ENCODE results near the gene KCNN2. TPM values are rescaled to one million over a fixed set of nuclear protein-coding genes. Genes with fewer than 3 reads are reported as not detected.
"Not testable (repeated sequence)": the region's sequence is repeated elsewhere in the genome, so short reads cannot be mapped to it uniquely, and the experiment has no call there.

Gene KCNN2
- total and polyA plus RNA-seq, 5 donors from 2014 or later = not detected

DNA sequence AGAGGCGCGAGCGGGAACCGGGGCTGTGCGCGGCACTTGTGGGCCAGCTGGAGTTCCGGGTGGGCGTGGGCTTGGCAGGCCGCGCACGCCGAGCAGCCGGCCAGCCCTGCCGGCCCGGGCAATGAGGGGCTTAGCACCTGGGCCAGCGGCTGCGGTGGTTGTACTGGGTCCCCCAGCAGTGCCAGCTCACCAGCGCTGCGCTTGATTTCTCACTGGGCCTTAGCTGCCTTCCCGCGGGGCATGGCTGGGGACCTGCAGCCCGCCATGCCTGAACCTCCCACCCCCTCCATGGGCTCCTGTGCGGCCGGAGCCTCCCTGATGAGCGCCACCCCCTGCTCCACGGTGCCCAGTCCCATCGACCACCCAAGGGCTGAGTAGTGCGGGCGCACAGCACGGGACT, 70.8 kb downstream of the KCNN2 start:
- not testable (repeated sequence) for H3K4me3 Mint-ChIP-seq, H3K27me3 Mint-ChIP-seq

DNA sequence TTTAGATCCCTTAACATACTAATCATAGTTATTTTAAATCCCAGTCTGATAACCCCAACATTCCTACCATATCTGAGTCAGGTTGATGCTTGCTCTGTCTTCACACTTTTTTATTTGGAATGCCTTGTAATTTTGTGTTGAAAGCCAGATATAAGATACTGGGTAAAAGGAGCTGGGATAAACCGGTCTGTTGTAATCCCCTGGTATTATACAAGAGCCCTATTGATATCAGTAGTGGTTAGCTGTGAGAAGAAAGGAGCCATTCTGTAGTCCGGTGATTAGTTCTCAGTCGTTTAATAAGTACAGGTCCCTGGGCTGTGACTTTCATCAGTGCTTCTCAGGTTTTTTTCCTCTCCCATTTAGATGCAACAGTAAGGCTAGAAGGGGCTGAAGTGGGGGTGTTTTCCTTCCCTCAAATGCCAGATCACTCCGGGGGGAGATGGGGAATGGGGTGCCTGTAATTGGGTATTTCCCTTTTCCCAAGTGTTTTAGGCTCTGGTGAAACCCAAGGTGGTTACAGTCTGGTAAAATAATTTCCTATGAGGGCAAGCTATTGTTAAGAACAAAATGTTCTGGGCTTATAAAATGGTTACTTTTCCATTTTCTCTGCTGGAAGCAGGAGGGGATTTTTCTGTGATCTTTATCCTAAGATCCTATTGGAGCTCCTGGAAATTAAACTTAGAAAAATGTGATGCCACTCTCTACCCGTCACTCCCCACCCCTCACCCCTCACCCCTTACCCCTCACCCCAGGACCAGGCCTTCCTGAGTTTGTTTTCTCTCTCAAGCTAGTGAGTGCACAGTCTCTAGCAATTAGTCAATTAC, 72.7 kb downstream of the KCNN2 start:
- Mint-ChIP-seq H3K27me3 (no peaks in the 10 kb centered on the region), H3K27ac (no peak overlapping the region), H3K36me3 (no peaks in the 10 kb centered on the region), H3K4me3 (no peak overlapping the region), H3K9me3 (peaks cover 0 to 2% (median 0%) of the 10 kb centered on the region in 7 donors), H3K4me1 (no peaks in the 10 kb centered on the region)
- H3K27me3 ChIP-seq (ENCODE audit: control insufficient read depth, insufficient read depth, low read length) = no peaks in the 10 kb centered on the region
- no peak for ATAC-seq (ENCODE audit: low read depth in 2 of 2)
- no peaks in the 10 kb centered on the region for H3K9me3 ChIP-seq (ENCODE audit: control insufficient read depth in 2 of 2, low read length in 2 of 2)
- no peak overlapping the region for H3K27ac ChIP-seq (ENCODE audit: insufficient read depth, low read length, poor library complexity, severe bottlenecking)
- H3K36me3 ChIP-seq (ENCODE audit: control insufficient read depth, insufficient read depth, low read length) = no peaks in the 10 kb centered on the region
- no peak for DNase-seq
- H3K4me3 ChIP-seq (ENCODE audit: low read depth, low read length) = no peak overlapping the region
- no peaks in the 10 kb centered on the region for H3K4me1 ChIP-seq (ENCODE audit: control insufficient read depth, insufficient read depth, low read length, poor library complexity, severe bottlenecking)

More for the DNA sequence above, 70.8 kb downstream of the KCNN2 start:
- H3K4me1 ChIP-seq (ENCODE audit: control insufficient read depth, insufficient read depth, low read length, poor library complexity, severe bottlenecking); ATAC-seq (ENCODE audit: low read depth in 2 of 2); H3K9me3 ChIP-seq (ENCODE audit: control insufficient read depth in 2 of 2, low read length in 2 of 2); DNase-seq; H3K27ac ChIP-seq (ENCODE audit: insufficient read depth, low read length, poor library complexity, severe bottlenecking); H3K4me3 ChIP-seq (ENCODE audit: low read depth, low read length); H3K4me1 Mint-ChIP-seq; H3K9me3 Mint-ChIP-seq; H3K27me3 ChIP-seq (ENCODE audit: control insufficient read depth, insufficient read depth, low read length); H3K27ac Mint-ChIP-seq; H3K36me3 Mint-ChIP-seq; H3K36me3 ChIP-seq (ENCODE audit: control insufficient read depth, insufficient read depth, low read length): not testable (repeated sequence)

DNA sequence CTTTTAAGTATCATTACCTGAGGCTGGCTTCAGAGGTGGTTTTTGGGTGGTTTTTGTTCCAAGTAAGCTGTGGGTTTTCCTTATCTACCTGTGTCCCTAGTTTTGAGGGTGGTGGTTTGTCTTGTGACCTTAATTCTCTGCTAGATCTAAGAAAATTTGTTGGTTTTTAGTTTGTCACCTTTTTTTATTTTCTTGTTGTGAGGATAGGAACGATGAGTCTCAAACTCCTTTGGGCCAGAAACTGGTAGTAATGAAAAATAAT, 73.3 kb downstream of the KCNN2 start:
- Histone ChIP-seq H3K9me3 (ENCODE audit: control insufficient read depth in 2 of 2, low read length in 2 of 2) (no peaks in the 10 kb centered on the region), H3K4me1 (ENCODE audit: control insufficient read depth, insufficient read depth, low read length, poor library complexity, severe bottlenecking) (no peaks in the 10 kb centered on the region), H3K36me3 (ENCODE audit: control insufficient read depth, insufficient read depth, low read length) (no peaks in the 10 kb centered on the region), H3K27me3 (ENCODE audit: control insufficient read depth, insufficient read depth, low read length) (no peaks in the 10 kb centered on the region), H3K4me3 (ENCODE audit: low read depth, low read length) (no peak overlapping the region), H3K27ac (ENCODE audit: insufficient read depth, low read length, poor library complexity, severe bottlenecking) (no peak overlapping the region)
- Mint-ChIP-seq H3K27ac (no peak overlapping the region), H3K4me1 (no peaks in the 10 kb centered on the region), H3K36me3 (no peaks in the 10 kb centered on the region), H3K4me3 (no peak overlapping the region), H3K27me3 (no peaks in the 10 kb centered on the region), H3K9me3 (peaks cover 0 to 5% (median 0%) of the 10 kb centered on the region in 7 donors)
- ATAC-seq (ENCODE audit: low read depth in 2 of 2) (no peak), DNase-seq (no peak)

DNA sequence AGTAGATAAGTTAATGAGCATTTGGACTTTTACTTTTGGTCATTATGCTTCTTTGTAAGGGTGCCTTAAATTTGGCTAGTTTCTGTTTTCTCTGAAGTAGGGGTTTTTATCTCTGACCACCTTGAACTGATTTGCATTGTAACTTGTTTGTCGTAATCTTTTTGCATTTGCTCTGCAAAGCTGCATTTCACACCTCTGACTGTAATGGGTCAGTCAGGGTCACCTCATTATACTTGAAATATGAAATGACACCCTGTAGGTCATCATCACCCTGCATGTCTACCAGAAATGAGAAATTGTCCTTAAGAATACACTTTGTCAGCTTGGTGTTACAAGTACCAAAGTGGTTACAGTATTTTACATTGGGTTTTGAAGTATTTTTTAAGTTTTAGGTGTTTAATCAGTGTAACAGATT, 74.0 kb downstream of the KCNN2 start:
- DNase-seq = no peak
- H3K27me3 ChIP-seq (ENCODE audit: control insufficient read depth, insufficient read depth, low read length) = no peaks in the 10 kb centered on the region
- no peaks in the 10 kb centered on the region for H3K9me3 ChIP-seq (ENCODE audit: control insufficient read depth in 2 of 2, low read length in 2 of 2)
- ATAC-seq (ENCODE audit: low read depth in 2 of 2) = no peak
- peaks cover 0 to 5% (median 0%) of the 10 kb centered on the region in 7 donors for H3K9me3 Mint-ChIP-seq
- no peaks in the 10 kb centered on the region for H3K36me3 ChIP-seq (ENCODE audit: control insufficient read depth, insufficient read depth, low read length)
- no peaks in the 10 kb centered on the region for H3K27me3 Mint-ChIP-seq
- H3K36me3 Mint-ChIP-seq = no peaks in the 10 kb centered on the region
- H3K4me3 Mint-ChIP-seq = no peak overlapping the region
- H3K4me3 ChIP-seq (ENCODE audit: low read depth, low read length) = no peak overlapping the region
- no peak overlapping the region for H3K27ac ChIP-seq (ENCODE audit: insufficient read depth, low read length, poor library complexity, severe bottlenecking)
- H3K4me1 Mint-ChIP-seq = no peaks in the 10 kb centered on the region
- no peaks in the 10 kb centered on the region for H3K4me1 ChIP-seq (ENCODE audit: control insufficient read depth, insufficient read depth, low read length, poor library complexity, severe bottlenecking)
- no peak overlapping the region for H3K27ac Mint-ChIP-seq

DNA sequence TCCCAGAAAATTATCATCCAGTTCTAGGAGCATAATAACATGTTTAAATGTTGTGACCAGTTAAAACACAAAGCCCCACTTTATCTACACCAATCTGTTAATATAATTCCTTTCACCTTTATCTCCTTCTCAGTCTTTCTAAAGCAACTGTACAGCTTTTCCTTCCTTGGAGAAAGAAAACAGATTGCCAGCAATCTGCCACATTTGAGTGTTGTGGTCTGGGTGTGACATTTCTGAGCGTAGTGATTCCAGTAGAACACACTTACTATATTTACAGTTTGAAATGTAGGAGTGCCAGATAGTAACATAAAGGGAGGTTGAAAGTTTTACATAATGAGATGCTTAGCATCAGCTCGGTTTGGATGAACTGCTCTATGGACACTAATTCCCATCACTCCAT, 76.1 kb downstream of the KCNN2 start:
- no peak for ATAC-seq (ENCODE audit: low read depth in 2 of 2)
- Histone ChIP-seq H3K27me3 (ENCODE audit: control insufficient read depth, insufficient read depth, low read length) (no peaks in the 10 kb centered on the region), H3K4me3 (ENCODE audit: low read depth, low read length) (no peak overlapping the region), H3K27ac (ENCODE audit: insufficient read depth, low read length, poor library complexity, severe bottlenecking) (no peak overlapping the region), H3K9me3 (ENCODE audit: control insufficient read depth in 2 of 2, low read length in 2 of 2) (no peaks in the 10 kb centered on the region), H3K36me3 (ENCODE audit: control insufficient read depth, insufficient read depth, low read length) (no peaks in the 10 kb centered on the region), H3K4me1 (ENCODE audit: control insufficient read depth, insufficient read depth, low read length, poor library complexity, severe bottlenecking) (no peaks in the 10 kb centered on the region)
- Mint-ChIP-seq H3K4me3 (no peak overlapping the region), H3K36me3 (no peaks in the 10 kb centered on the region), H3K4me1 (no peaks in the 10 kb centered on the region), H3K27ac (no peak overlapping the region), H3K27me3 (peaks cover 6% of the 10 kb centered on the region), H3K9me3 (peaks cover 0 to 5% (median 0%) of the 10 kb centered on the region in 7 donors)
- DNase-seq = no peak

DNA sequence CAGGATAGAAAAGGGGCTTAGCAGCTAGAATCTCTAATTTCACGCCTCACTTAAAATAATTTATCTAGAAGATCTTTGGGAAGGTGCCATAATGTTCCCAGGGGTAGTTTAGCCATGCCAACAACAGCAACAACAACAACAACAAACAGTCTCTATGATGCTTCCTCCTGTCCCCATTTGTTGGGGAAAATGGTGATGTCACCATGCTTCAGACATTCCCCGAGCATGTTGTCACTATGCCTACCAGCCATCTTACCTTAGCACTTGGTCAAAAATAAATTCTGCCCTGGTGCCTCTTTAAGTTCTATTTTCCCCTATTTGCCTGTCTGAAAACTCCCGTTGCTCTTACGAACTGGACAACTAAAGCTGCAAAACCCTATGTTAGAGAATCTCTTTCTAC, 76.6 kb downstream of the KCNN2 start:
- no peak overlapping the region for H3K27ac Mint-ChIP-seq
- Histone ChIP-seq H3K4me1 (ENCODE audit: control insufficient read depth, insufficient read depth, low read length, poor library complexity, severe bottlenecking) (no peaks in the 10 kb centered on the region), H3K36me3 (ENCODE audit: control insufficient read depth, insufficient read depth, low read length) (no peaks in the 10 kb centered on the region), H3K27me3 (ENCODE audit: control insufficient read depth, insufficient read depth, low read length) (no peaks in the 10 kb centered on the region), H3K4me3 (ENCODE audit: low read depth, low read length) (no peak overlapping the region), H3K9me3 (ENCODE audit: control insufficient read depth in 2 of 2, low read length in 2 of 2) (no peaks in the 10 kb centered on the region), H3K27ac (ENCODE audit: insufficient read depth, low read length, poor library complexity, severe bottlenecking) (no peak overlapping the region)
- no peaks in the 10 kb centered on the region for H3K36me3 Mint-ChIP-seq
- H3K9me3 Mint-ChIP-seq = peaks cover 0 to 5% (median 0%) of the 10 kb centered on the region in 7 donors
- no peak for DNase-seq
- no peak overlapping the region for H3K4me3 Mint-ChIP-seq
- ATAC-seq (ENCODE audit: low read depth in 2 of 2) = no peak
- peaks cover 6% of the 10 kb centered on the region for H3K27me3 Mint-ChIP-seq
- H3K4me1 Mint-ChIP-seq = no peaks in the 10 kb centered on the region

DNA sequence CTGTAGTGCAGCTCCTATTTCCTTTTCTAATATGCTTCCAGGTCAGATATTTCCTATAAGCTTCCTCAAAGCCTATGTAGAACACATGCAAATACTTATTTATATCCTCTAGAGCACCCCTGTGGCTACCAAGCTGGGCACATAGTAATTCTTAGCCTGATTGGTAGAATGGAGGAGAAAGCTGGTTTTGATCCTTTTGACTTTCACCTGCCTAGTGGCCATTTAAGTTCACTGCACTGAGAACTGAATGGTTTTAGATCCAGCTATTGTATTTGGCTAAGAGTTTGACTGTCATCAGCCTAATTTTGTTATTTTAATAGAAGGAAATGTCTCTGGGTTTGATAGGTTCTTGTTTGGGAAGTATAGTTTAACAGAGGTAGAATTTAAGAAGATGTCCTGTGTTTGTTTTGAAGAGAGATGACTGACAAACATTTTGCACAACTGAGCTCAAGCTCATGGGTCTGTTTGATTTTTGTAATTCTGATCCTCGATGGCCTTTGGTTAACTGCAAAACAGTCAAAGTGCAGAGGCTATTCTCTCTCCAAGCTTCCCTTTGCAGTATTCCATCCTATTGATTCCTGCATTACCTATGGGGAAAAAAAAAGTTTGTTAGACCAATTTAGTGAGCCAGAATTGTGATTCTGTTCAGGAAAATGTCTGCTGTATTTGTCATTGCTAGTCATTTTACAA, 85.4 kb downstream of the KCNN2 start:
- H3K4me3 Mint-ChIP-seq = no peak overlapping the region
- H3K27ac Mint-ChIP-seq = no peak overlapping the region
- Histone ChIP-seq H3K9me3 (ENCODE audit: control insufficient read depth in 2 of 2, low read length in 2 of 2) (no peaks in the 10 kb centered on the region), H3K4me1 (ENCODE audit: control insufficient read depth, insufficient read depth, low read length, poor library complexity, severe bottlenecking) (no peaks in the 10 kb centered on the region), H3K27ac (ENCODE audit: insufficient read depth, low read length, poor library complexity, severe bottlenecking) (no peak overlapping the region), H3K4me3 (ENCODE audit: low read depth, low read length) (no peak overlapping the region), H3K36me3 (ENCODE audit: control insufficient read depth, insufficient read depth, low read length) (no peaks in the 10 kb centered on the region), H3K27me3 (ENCODE audit: control insufficient read depth, insufficient read depth, low read length) (no peaks in the 10 kb centered on the region)
- no peaks in the 10 kb centered on the region for H3K4me1 Mint-ChIP-seq
- peaks cover 6% of the 10 kb centered on the region for H3K27me3 Mint-ChIP-seq
- H3K36me3 Mint-ChIP-seq = no peaks in the 10 kb centered on the region
- ATAC-seq (ENCODE audit: low read depth in 2 of 2) (no peak), DNase-seq (no peak)
- H3K9me3 Mint-ChIP-seq = peaks cover 0 to 5% (median 0%) of the 10 kb centered on the region in 7 donors

DNA sequence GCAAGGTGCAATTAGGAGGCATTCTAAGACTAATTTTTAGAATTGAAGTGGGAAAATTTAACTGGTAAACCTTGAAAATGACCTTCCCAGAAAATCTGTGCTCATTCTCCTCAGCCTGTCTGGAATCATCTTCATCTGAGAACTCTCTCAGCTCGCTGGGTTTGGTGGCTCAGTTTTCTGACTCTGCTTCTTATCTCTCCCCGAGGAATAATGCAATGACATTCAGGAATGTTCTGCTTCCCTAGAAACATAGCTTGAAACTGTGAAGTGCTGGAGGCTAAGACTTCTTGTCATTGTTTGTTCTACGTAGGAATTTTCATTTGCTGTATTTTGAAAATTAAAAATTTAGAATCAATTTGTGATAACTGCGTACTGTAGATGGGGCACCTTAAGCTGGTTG, 86.6 kb downstream of the KCNN2 start:
- no peaks in the 10 kb centered on the region for H3K4me1 Mint-ChIP-seq
- H3K9me3 Mint-ChIP-seq = peaks cover 0 to 5% (median 0%) of the 10 kb centered on the region in 7 donors
- no peaks in the 10 kb centered on the region for H3K36me3 Mint-ChIP-seq

More for the DNA sequence above, 86.6 kb downstream of the KCNN2 start:
- no peaks in the 10 kb centered on the region for H3K27me3 ChIP-seq (ENCODE audit: control insufficient read depth, insufficient read depth, low read length)
- H3K4me3 ChIP-seq (ENCODE audit: low read depth, low read length) = no peak overlapping the region
- H3K4me3 Mint-ChIP-seq = no peak overlapping the region
- H3K9me3 ChIP-seq (ENCODE audit: control insufficient read depth in 2 of 2, low read length in 2 of 2) = no peaks in the 10 kb centered on the region
- DNase-seq = no peak
- H3K4me1 ChIP-seq (ENCODE audit: control insufficient read depth, insufficient read depth, low read length, poor library complexity, severe bottlenecking) = no peaks in the 10 kb centered on the region
- H3K27me3 Mint-ChIP-seq = no peaks in the 10 kb centered on the region
- H3K27ac Mint-ChIP-seq = peak overlapping the region in 1 of 3 donors; percentile 16
- H3K27ac ChIP-seq (ENCODE audit: insufficient read depth, low read length, poor library complexity, severe bottlenecking) = no peak overlapping the region
- no peaks in the 10 kb centered on the region for H3K36me3 ChIP-seq (ENCODE audit: control insufficient read depth, insufficient read depth, low read length)
- no peak for ATAC-seq (ENCODE audit: low read depth in 2 of 2)
